Astrocyte (in vitro differentiated cells and primary cell): ENCODE results near the gene USP21. TPM values are rescaled to one million over a fixed set of nuclear protein-coding genes. Genes with fewer than 3 reads are reported as not detected.

ENCODE experiments used
- DNase-seq: peaks from one replicate; pipeline ENCODE4 v3.0.0-alpha.2; 2010; ENCODE audit warnings: low read depth
- FAIRE-seq: peaks from 2 replicates; lab custom pipeline; 2011; peaks lifted over from hg19 to GRCh38; lab: Jason Lieb, UNC
- H2AFZ ChIP-seq: 2 replicates; pipeline ENCODE4 v1.6.0; 2012; ENCODE audit warnings: low read depth, low read length, inconsistent platforms
- H3K27ac ChIP-seq: 2 replicates; pipeline ENCODE4 v1.5.1; 2011; ENCODE audit warnings: low read depth, low read length, inconsistent platforms
- H3K27me3 ChIP-seq: 2 replicates; pipeline ENCODE4 v1.6.0; 2011; ENCODE audit warnings: low read length, inconsistent platforms; ENCODE audit not compliant: insufficient read depth
- H3K36me3 ChIP-seq: 2 replicates; pipeline ENCODE4 v1.5.1; 2011; ENCODE audit warnings: low read length, inconsistent platforms; ENCODE audit not compliant: insufficient read depth
- H3K4me1 ChIP-seq: 2 replicates; pipeline ENCODE4 v1.5.1; 2011; ENCODE audit warnings: low read length, inconsistent platforms; ENCODE audit not compliant: insufficient read depth
- H3K4me2 ChIP-seq: 2 replicates; pipeline ENCODE4 v1.6.0; 2012; ENCODE audit warnings: low read length, inconsistent platforms
- H3K4me3 ChIP-seq: 2 replicates; pipeline ENCODE4 v1.5.1; 2011; ENCODE audit warnings: low read depth, mild to moderate bottlenecking, low read length, inconsistent platforms; ENCODE audit not compliant: insufficient read depth
- H3K79me2 ChIP-seq: 2 replicates; pipeline ENCODE4 v1.6.0; 2012; ENCODE audit warnings: mild to moderate bottlenecking, low read length, inconsistent platforms; ENCODE audit not compliant: insufficient read depth
- H3K9ac ChIP-seq: 2 replicates; pipeline ENCODE4 v1.6.0; 2012; ENCODE audit warnings: mild to moderate bottlenecking, low read length, inconsistent platforms
- H3K9me3 ChIP-seq: 2 replicates; pipeline ENCODE4 v1.5.1; 2012; ENCODE audit warnings: low read depth, mild to moderate bottlenecking, low read length, inconsistent platforms; ENCODE audit not compliant: insufficient read depth
- H4K20me1 ChIP-seq: 2 replicates; pipeline ENCODE4 v1.6.0; 2012; ENCODE audit warnings: low read length, inconsistent platforms; ENCODE audit not compliant: insufficient read depth
- H3K27ac Mint-ChIP-seq: one replicate; pipeline ENCODE4 v1.8.0; 2021; ENCODE audit warnings: mild to moderate bottlenecking, mixed read lengths; ENCODE audit not compliant: unreplicated experiment
- H3K27me3 Mint-ChIP-seq: one replicate; pipeline ENCODE4 v1.8.0; 2021; ENCODE audit warnings: low read depth, mixed read lengths; ENCODE audit not compliant: unreplicated experiment
- H3K36me3 Mint-ChIP-seq: one replicate; pipeline ENCODE4 v1.8.0; 2021; ENCODE audit warnings: low read depth, mixed read lengths; ENCODE audit not compliant: unreplicated experiment
- H3K4me1 Mint-ChIP-seq: one replicate; pipeline ENCODE4 v1.8.0; 2021; ENCODE audit warnings: low read depth, mixed read lengths; ENCODE audit not compliant: unreplicated experiment
- H3K4me3 Mint-ChIP-seq: one replicate; pipeline ENCODE4 v1.8.0; 2021; ENCODE audit warnings: mild to moderate bottlenecking, moderate library complexity, mixed read lengths; ENCODE audit not compliant: unreplicated experiment
- H3K9me3 Mint-ChIP-seq: one replicate; pipeline ENCODE4 v1.8.0; 2021; ENCODE audit warnings: mild to moderate bottlenecking, mixed read lengths; ENCODE audit not compliant: unreplicated experiment
- EZH2 ChIP-seq: IDR thresholded peaks from 2 replicates; pipeline ENCODE4 v1.6.1; 2012; ENCODE audit warnings: mild to moderate bottlenecking, low read length, inconsistent platforms; ENCODE audit not compliant: insufficient read depth
- total RNA-seq: library from RNA; stranded (reverse); gene quantifications from 2 replicates; pipeline ENCODE4 v1.2.1, GENCODE V29; 2021
- TF ChIP-seq, protein P1 (sequence below): IDR thresholded peaks from 2 replicates; pipeline ENCODE4 v1.5.1; 2011; ENCODE audit warnings: low read depth, mild to moderate bottlenecking, inconsistent platforms, low read length, moderate library complexity; ENCODE audit not compliant: insufficient read depth

The USP21 gene
- total RNA-seq, 1 donor from 2014 or later = 14.4 TPM

- Histone ChIP-seq H3K79me2 (peaks cover 19% of the 10 kb centered on the region), H3K4me2 (peak within 1 kb of the TSS; percentile 60), H3K4me3 (no peak within 1 kb of the TSS), H3K9ac (peak within 1 kb of the TSS; percentile 64), H3K36me3 (peaks cover 4% of the 10 kb centered on the region), H3K4me1 (peaks cover 36% of the 10 kb centered on the region), H4K20me1 (no peaks in the 10 kb centered on the region), H3K27ac (no peak within 1 kb of the TSS), H3K27me3 (no peaks in the 10 kb centered on the region), H2AFZ (peak within 1 kb of the TSS; percentile 80), H3K9me3 (no peaks in the 10 kb centered on the region)
- Mint-ChIP-seq H3K9me3 (no peaks in the 10 kb centered on the region), H3K4me3 (peak within 1 kb of the TSS; percentile 64), H3K27me3 (no peaks in the 10 kb centered on the region), H3K27ac (no peak within 1 kb of the TSS), H3K36me3 (no peaks in the 10 kb centered on the region), H3K4me1 (peaks cover 29% of the 10 kb centered on the region)
- FAIRE-seq (no peak), DNase-seq (peak; percentile 25)
- TF ChIP-seq, protein P1, sequence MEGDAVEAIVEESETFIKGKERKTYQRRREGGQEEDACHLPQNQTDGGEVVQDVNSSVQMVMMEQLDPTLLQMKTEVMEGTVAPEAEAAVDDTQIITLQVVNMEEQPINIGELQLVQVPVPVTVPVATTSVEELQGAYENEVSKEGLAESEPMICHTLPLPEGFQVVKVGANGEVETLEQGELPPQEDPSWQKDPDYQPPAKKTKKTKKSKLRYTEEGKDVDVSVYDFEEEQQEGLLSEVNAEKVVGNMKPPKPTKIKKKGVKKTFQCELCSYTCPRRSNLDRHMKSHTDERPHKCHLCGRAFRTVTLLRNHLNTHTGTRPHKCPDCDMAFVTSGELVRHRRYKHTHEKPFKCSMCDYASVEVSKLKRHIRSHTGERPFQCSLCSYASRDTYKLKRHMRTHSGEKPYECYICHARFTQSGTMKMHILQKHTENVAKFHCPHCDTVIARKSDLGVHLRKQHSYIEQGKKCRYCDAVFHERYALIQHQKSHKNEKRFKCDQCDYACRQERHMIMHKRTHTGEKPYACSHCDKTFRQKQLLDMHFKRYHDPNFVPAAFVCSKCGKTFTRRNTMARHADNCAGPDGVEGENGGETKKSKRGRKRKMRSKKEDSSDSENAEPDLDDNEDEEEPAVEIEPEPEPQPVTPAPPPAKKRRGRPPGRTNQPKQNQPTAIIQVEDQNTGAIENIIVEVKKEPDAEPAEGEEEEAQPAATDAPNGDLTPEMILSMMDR = no peak
- TF ChIP-seq EZH2 = no peak
Observed at GRCh38 chr1:161198897-161199431, 39.7 kb downstream of the USP21 start, which contains the start of gene ADAMTS4. TSS of gene ADAMTS4 (minus strand) at chr1:161199054. CDS start at chr1:161198627, 427 bp downstream.

- Mint-ChIP-seq H3K27me3 (no peaks in the 10 kb centered on the region), H3K27ac (no peak overlapping the region), H3K9me3 (no peaks in the 10 kb centered on the region), H3K4me1 (peaks cover 29% of the 10 kb centered on the region), H3K4me3 (no peak overlapping the region), H3K36me3 (no peaks in the 10 kb centered on the region)
- FAIRE-seq (no peak), DNase-seq (no peak)
- TF ChIP-seq, protein P1 = no peak
- TF ChIP-seq EZH2 = no peak
- Histone ChIP-seq H3K27me3 (no peaks in the 10 kb centered on the region), H3K4me2 (no peak overlapping the region), H3K36me3 (peaks cover 11% of the 10 kb centered on the region), H3K27ac (no peak overlapping the region), H3K4me1 (peaks cover 36% of the 10 kb centered on the region), H2AFZ (peak overlapping the region; percentile 63), H3K79me2 (peaks cover 25% of the 10 kb centered on the region), H3K9me3 (no peaks in the 10 kb centered on the region), H3K9ac (no peak overlapping the region), H3K4me3 (no peak overlapping the region), H4K20me1 (no peaks in the 10 kb centered on the region)
Observed at GRCh38 chr1:161199506-161200139, 40.3 kb downstream of the USP21 start.

- H3K9me3 Mint-ChIP-seq = no peaks in the 10 kb centered on the region
- no peaks in the 10 kb centered on the region for H3K27me3 ChIP-seq
- no peak overlapping the region for H3K4me2 ChIP-seq
- H3K4me1 Mint-ChIP-seq = peaks cover 30% of the 10 kb centered on the region
- H3K27ac Mint-ChIP-seq = peak overlapping the region; percentile 81
- DNase-seq = no peak
- H3K79me2 ChIP-seq = peaks cover 28% of the 10 kb centered on the region
- no peaks in the 10 kb centered on the region for H3K27me3 Mint-ChIP-seq
- peak overlapping the region; percentile 75 for H2AFZ ChIP-seq
- H3K4me3 ChIP-seq = no peak overlapping the region
- TF ChIP-seq, protein P1 = no peak
- TF ChIP-seq EZH2 = no peak
- H3K27ac ChIP-seq = peak overlapping the region; percentile 90
- H4K20me1 ChIP-seq = no peaks in the 10 kb centered on the region
- no peak overlapping the region for H3K9ac ChIP-seq
- peaks cover 36% of the 10 kb centered on the region for H3K4me1 ChIP-seq
- peaks cover 11% of the 10 kb centered on the region for H3K36me3 ChIP-seq
- H3K4me3 Mint-ChIP-seq = no peak overlapping the region
- no peaks in the 10 kb centered on the region for H3K36me3 Mint-ChIP-seq
- no peaks in the 10 kb centered on the region for H3K9me3 ChIP-seq
- FAIRE-seq = no peak
Observed at GRCh38 chr1:161200421-161200991, 41.2 kb downstream of the USP21 start.
